Astrocyte (in vitro differentiated cells and primary cell): ENCODE measurements around the gene NAT9.

Source experiments
- EZH2 ChIP-seq: IDR thresholded peaks from 2 replicates; pipeline ENCODE4 v1.6.1; 2012; ENCODE audit warnings: mild to moderate bottlenecking, low read length, inconsistent platforms; ENCODE audit not compliant: insufficient read depth
- TF ChIP-seq, protein P1 (sequence below): IDR thresholded peaks from 2 replicates; pipeline ENCODE4 v1.5.1; 2011; ENCODE audit warnings: low read depth, mild to moderate bottlenecking, inconsistent platforms, low read length, moderate library complexity; ENCODE audit not compliant: insufficient read depth

DNA sequence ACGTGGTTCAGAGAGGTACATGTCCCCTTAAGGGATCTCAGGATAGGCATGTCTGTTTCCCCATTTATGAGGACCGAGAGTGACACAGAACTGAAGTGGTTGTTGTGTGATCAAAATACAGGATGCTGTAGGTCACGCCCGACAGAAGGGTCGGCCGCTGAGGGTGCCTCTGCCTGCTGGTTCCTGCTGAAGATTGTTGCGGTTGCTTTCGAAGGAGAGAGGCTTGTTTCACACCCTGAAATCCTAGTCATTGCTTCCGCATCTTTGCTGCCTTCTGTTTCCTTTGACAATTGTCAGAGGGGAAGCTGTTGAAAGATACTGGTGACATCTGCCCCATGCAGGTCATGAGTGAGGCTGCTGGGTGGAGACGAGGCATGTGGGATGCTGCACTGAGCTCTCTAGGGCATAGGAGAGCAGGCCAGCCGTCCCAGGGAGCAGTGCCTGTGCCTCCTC lies 3.8 kb upstream of the NAT9 start:
- TF ChIP-seq, protein P1, sequence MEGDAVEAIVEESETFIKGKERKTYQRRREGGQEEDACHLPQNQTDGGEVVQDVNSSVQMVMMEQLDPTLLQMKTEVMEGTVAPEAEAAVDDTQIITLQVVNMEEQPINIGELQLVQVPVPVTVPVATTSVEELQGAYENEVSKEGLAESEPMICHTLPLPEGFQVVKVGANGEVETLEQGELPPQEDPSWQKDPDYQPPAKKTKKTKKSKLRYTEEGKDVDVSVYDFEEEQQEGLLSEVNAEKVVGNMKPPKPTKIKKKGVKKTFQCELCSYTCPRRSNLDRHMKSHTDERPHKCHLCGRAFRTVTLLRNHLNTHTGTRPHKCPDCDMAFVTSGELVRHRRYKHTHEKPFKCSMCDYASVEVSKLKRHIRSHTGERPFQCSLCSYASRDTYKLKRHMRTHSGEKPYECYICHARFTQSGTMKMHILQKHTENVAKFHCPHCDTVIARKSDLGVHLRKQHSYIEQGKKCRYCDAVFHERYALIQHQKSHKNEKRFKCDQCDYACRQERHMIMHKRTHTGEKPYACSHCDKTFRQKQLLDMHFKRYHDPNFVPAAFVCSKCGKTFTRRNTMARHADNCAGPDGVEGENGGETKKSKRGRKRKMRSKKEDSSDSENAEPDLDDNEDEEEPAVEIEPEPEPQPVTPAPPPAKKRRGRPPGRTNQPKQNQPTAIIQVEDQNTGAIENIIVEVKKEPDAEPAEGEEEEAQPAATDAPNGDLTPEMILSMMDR, result no peak
- no peak for TF ChIP-seq EZH2
